ENCODE measurements around the gene IGF2BP2.

IGF2BP2 gene

GRCh38 chr3:185831990-185832389 is 7.1 kb upstream of the IGF2BP2 start:
- ATAC-seq = no peak
- no peak for TF ChIP-seq ISL1 (CRISPR knock-in tag; IDR thresholded peaks at IDR 0.05)
- TF ChIP-seq RARB (CRISPR knock-in tag; IDR thresholded peaks at IDR 0.05) = no peak
- TF ChIP-seq SNAI2 (CRISPR knock-in tag; IDR thresholded peaks at IDR 0.05) = no peak
- TF ChIP-seq ARNTL (CRISPR knock-in tag; IDR thresholded peaks at IDR 0.05; ENCODE audit: borderline replicate concordance, low read depth) = no peak
- TF ChIP-seq OSR1 (CRISPR knock-in tag; IDR thresholded peaks at IDR 0.05) = no peak
- no peak for TF ChIP-seq ZFP30 (CRISPR knock-in tag; IDR thresholded peaks at IDR 0.05)
- TF ChIP-seq PATZ1 (CRISPR knock-in tag; IDR thresholded peaks at IDR 0.05; ENCODE audit: borderline replicate concordance) = no peak
- no peak for TF ChIP-seq ZC3H10 (CRISPR knock-in tag; IDR thresholded peaks at IDR 0.05)
- no peak for TF ChIP-seq PPARA (CRISPR knock-in tag; IDR thresholded peaks at IDR 0.05; ENCODE audit: borderline replicate concordance)
- no peak for TF ChIP-seq CSDC2 (CRISPR knock-in tag; IDR thresholded peaks at IDR 0.05)
- no peak for TF ChIP-seq ZNF8 (CRISPR knock-in tag; IDR thresholded peaks at IDR 0.05)
- TF ChIP-seq ZNF565 (CRISPR knock-in tag; conservative IDR thresholded peaks at IDR 0.05; ENCODE audit: low read depth) = no peak
- TF ChIP-seq ESRRG (CRISPR knock-in tag; IDR thresholded peaks at IDR 0.05) = no peak
- TF ChIP-seq CREB5 (CRISPR knock-in tag; IDR thresholded peaks at IDR 0.05; ENCODE audit: low read depth) = no peak

GRCh38 chr3:185831195-185831594 is 6.4 kb upstream of the IGF2BP2 start:
- ATAC-seq = no peak
- TF ChIP-seq TOX (CRISPR knock-in tag; IDR thresholded peaks at IDR 0.05; ENCODE audit: borderline replicate concordance) = no peak
- TF ChIP-seq ZNF565 (CRISPR knock-in tag; conservative IDR thresholded peaks at IDR 0.05; ENCODE audit: low read depth) = no peak
- TF ChIP-seq RARB (CRISPR knock-in tag; IDR thresholded peaks at IDR 0.05) = no peak
- TF ChIP-seq ZFP3 (CRISPR knock-in tag; IDR thresholded peaks at IDR 0.05) = no peak
- TF ChIP-seq ARNTL (CRISPR knock-in tag; IDR thresholded peaks at IDR 0.05; ENCODE audit: borderline replicate concordance, low read depth) = no peak
- TF ChIP-seq SNAI2 (CRISPR knock-in tag; IDR thresholded peaks at IDR 0.05) = no peak
- no peak for TF ChIP-seq OSR1 (CRISPR knock-in tag; IDR thresholded peaks at IDR 0.05)
- TF ChIP-seq POU6F1 (CRISPR knock-in tag; IDR thresholded peaks at IDR 0.05; ENCODE audit: borderline replicate concordance, low read depth) = no peak
- no peak for TF ChIP-seq ESRRG (CRISPR knock-in tag; IDR thresholded peaks at IDR 0.05)
- TF ChIP-seq ZFP30 (CRISPR knock-in tag; IDR thresholded peaks at IDR 0.05) = no peak
- no peak for TF ChIP-seq ISL1 (CRISPR knock-in tag; IDR thresholded peaks at IDR 0.05)
- no peak for TF ChIP-seq TCF4 (CRISPR knock-in tag; IDR thresholded peaks at IDR 0.05; ENCODE audit: borderline replicate concordance)
- no peak for TF ChIP-seq CREB5 (CRISPR knock-in tag; IDR thresholded peaks at IDR 0.05; ENCODE audit: low read depth)
- TF ChIP-seq ZNF8 (CRISPR knock-in tag; IDR thresholded peaks at IDR 0.05) = no peak
- TF ChIP-seq BACH2 (CRISPR knock-in tag; IDR thresholded peaks at IDR 0.05; ENCODE audit: borderline replicate concordance) = no peak
- TF ChIP-seq ZC3H10 (CRISPR knock-in tag; IDR thresholded peaks at IDR 0.05) = no peak
- TF ChIP-seq ZNF70 (CRISPR knock-in tag; IDR thresholded peaks at IDR 0.05) = no peak
- TF ChIP-seq CSDC2 (CRISPR knock-in tag; IDR thresholded peaks at IDR 0.05) = no peak
- no peak for TF ChIP-seq PPARA (CRISPR knock-in tag; IDR thresholded peaks at IDR 0.05; ENCODE audit: borderline replicate concordance)
- TF ChIP-seq TSHZ2 (CRISPR knock-in tag; IDR thresholded peaks at IDR 0.05) = no peak

Data from SK-N-SH treated with all-trans-retinoic acid at 6 μM for 48 hours (cell line).